Measurements from ENCODE around the gene TEX30. TPM values are rescaled to one million over a fixed set of nuclear protein-coding genes. Genes with fewer than 3 reads are reported as not detected.
"Not testable (repeated sequence)": the region's sequence is repeated elsewhere in the genome, so short reads cannot be mapped to it uniquely, and the experiment has no call there.

Gene TEX30
- total RNA-seq, 1 donor from 2014 or later = 5.8 TPM

- Histone ChIP-seq H3K9me3 (no peaks in the 10 kb centered on the region), H3K4me1 (no peaks in the 10 kb centered on the region), H3K27me3 (ENCODE audit: low read depth) (no peaks in the 10 kb centered on the region), H3K36me3 (peaks cover 21% of the 10 kb centered on the region), H3K4me3 (no peak overlapping the region), H3K27ac (no peak overlapping the region)
- DNase-seq (no peak), ATAC-seq (no peak)
- intact Hi-C loops (cut with DNase I) = no loop called here
- TF ChIP-seq, protein P1, sequence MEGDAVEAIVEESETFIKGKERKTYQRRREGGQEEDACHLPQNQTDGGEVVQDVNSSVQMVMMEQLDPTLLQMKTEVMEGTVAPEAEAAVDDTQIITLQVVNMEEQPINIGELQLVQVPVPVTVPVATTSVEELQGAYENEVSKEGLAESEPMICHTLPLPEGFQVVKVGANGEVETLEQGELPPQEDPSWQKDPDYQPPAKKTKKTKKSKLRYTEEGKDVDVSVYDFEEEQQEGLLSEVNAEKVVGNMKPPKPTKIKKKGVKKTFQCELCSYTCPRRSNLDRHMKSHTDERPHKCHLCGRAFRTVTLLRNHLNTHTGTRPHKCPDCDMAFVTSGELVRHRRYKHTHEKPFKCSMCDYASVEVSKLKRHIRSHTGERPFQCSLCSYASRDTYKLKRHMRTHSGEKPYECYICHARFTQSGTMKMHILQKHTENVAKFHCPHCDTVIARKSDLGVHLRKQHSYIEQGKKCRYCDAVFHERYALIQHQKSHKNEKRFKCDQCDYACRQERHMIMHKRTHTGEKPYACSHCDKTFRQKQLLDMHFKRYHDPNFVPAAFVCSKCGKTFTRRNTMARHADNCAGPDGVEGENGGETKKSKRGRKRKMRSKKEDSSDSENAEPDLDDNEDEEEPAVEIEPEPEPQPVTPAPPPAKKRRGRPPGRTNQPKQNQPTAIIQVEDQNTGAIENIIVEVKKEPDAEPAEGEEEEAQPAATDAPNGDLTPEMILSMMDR (IDR thresholded peaks at IDR 0.05) = no peak
Observed at GRCh38 chr13:102792396-102792795, 18.8 kb upstream of the TEX30 start.

DNA sequence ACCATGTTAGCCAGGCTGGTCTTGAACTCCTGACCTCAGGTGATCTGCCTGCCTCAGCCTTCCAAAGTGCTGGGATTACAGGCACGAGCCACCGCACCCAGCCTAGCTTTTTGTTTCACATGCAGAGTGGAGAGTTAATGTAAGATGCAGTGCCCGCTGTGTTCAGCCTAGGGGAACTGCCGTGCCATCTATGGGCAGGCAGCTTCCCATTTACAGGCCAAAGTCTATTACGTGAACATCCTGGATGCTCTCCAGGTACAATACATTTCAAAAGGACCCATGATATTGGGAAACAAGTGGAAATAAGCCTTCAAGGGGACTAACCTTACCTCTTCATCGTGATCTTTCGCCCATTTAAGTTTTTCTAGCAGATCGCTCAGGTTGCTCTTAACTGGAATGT is 15.1 kb upstream of the TEX30 start:
- H3K27me3 ChIP-seq (ENCODE audit: low read depth) = no peaks in the 10 kb centered on the region
- no peaks in the 10 kb centered on the region for H3K9me3 ChIP-seq

GRCh38 chr13:102784483-102784882 is 10.9 kb upstream of the TEX30 start:
- Histone ChIP-seq H3K9me3 (no peaks in the 10 kb centered on the region), H3K27ac (no peak overlapping the region), H3K27me3 (ENCODE audit: low read depth) (no peaks in the 10 kb centered on the region), H3K4me3 (no peak overlapping the region), H3K4me1 (no peaks in the 10 kb centered on the region), H3K36me3 (peaks cover 6% of the 10 kb centered on the region)
- ATAC-seq = no peak
- intact Hi-C loops (cut with DNase I) = no loop called here
- DNase-seq = no peak
- TF ChIP-seq, protein P1 (IDR thresholded peaks at IDR 0.05) = no peak

More for the DNA sequence above, 15.1 kb upstream of the TEX30 start:
- ATAC-seq (no peak), DNase-seq (no peak)
- peaks cover 21% of the 10 kb centered on the region for H3K36me3 ChIP-seq
- intact Hi-C loops (cut with DNase I) = no loop called here
- TF ChIP-seq, protein P1 (IDR thresholded peaks at IDR 0.05) = no peak
- H3K27ac ChIP-seq = no peak overlapping the region
- H3K4me1 ChIP-seq = no peaks in the 10 kb centered on the region
- no peak overlapping the region for H3K4me3 ChIP-seq

GRCh38 chr13:102781591-102781990 is 8.0 kb upstream of the TEX30 start:
- H3K36me3 ChIP-seq = no peaks in the 10 kb centered on the region
- H3K27ac ChIP-seq = no peak overlapping the region
- TF ChIP-seq, protein P1 (IDR thresholded peaks at IDR 0.05) = no peak
- no peak for DNase-seq
- no peaks in the 10 kb centered on the region for H3K27me3 ChIP-seq (ENCODE audit: low read depth)
- intact Hi-C loops (cut with DNase I) = no loop called here
- no peak for ATAC-seq
- no peaks in the 10 kb centered on the region for H3K4me1 ChIP-seq
- no peaks in the 10 kb centered on the region for H3K9me3 ChIP-seq
- H3K4me3 ChIP-seq = no peak overlapping the region

GRCh38 chr13:102780656-102781055 is 7.1 kb upstream of the TEX30 start:
- H3K27ac ChIP-seq; H3K4me3 ChIP-seq; H3K36me3 ChIP-seq; intact Hi-C loops (cut with DNase I); H3K27me3 ChIP-seq (ENCODE audit: low read depth); H3K9me3 ChIP-seq; H3K4me1 ChIP-seq; DNase-seq; ATAC-seq: not testable (repeated sequence)

- no peaks in the 10 kb centered on the region for H3K9me3 ChIP-seq
- H3K27me3 ChIP-seq (ENCODE audit: low read depth) = no peaks in the 10 kb centered on the region
- no peaks in the 10 kb centered on the region for H3K4me1 ChIP-seq
- H3K4me3 ChIP-seq = no peak overlapping the region
- no peaks in the 10 kb centered on the region for H3K36me3 ChIP-seq
- no peak for DNase-seq
- H3K27ac ChIP-seq = no peak overlapping the region
- no peak for ATAC-seq
- intact Hi-C loops (cut with DNase I) = no loop called here
- TF ChIP-seq, protein P1 (IDR thresholded peaks at IDR 0.05) = no peak
Observed at GRCh38 chr13:102779436-102780159, 6.0 kb upstream of the TEX30 start.

Measured in lower lobe of right lung (tissue), 2 donors.